ENCODE measurements around the gene MUC4. TPM values are rescaled to one million over a fixed set of nuclear protein-coding genes. Genes with fewer than 3 reads are reported as not detected.

The MUC4 gene
- total RNA-seq, 6 donors from 2014 or later = 4.6 to 75.4 (median 11.3) TPM

DNA sequence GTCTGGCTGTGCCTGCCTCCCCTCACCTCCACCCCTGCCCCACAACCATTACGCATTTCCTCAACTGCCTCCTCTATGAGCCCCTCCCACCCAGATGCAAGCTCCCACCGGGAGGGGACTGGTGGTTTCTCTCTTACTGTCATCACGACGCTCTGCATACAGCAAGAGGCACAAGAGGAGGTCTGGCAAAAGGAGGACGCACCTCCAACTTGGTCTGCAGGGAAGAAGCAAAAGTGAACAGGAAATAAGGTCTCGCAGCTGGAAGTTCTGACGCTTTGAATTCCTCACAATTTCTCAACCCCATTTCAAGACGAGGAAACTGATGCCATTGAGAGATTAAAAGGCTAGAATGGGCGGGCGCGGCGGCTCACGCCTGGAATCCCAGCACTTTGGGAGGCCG lies 42.3 kb upstream of the MUC4 start:
- no peaks in the 10 kb centered on the region for H3K9me3 ChIP-seq
- ATAC-seq (ENCODE audit: low FRiP score in 2 of 2) = no peak
- 56 to 70% methylated on average over 14 of the region's 14 CpGs for WGBS, 2 donors

DNA sequence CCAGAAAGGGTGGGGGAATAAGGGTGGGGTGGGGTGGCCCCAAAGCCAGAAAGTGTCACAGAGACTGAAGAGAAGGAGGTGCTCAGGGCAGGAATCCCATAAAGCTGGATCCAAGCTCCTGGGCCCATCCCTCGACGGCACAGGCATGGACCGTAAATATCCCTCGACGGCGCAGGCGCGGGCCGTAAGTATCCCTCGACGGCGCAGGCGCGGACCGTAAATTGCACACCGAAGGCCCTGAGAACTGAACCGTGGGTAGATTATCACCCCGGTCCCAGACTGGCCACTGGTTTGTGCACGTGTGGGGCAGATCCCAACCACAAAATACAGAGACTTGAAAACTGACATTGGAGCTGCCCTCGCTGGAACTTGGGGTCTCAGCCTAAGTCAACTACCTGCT lies 41.3 kb upstream of the MUC4 start:
- Histone ChIP-seq H3K36me3 (no peaks in the 10 kb centered on the region), H3K4me3 (no peak overlapping the region), H3K27ac (no peak overlapping the region), H3K27me3 (no peaks in the 10 kb centered on the region), H3K9me3 (no peaks in the 10 kb centered on the region), H3K4me1 (peaks cover 0 to 5% (median 0%) of the 10 kb centered on the region in 4 donors)
- 95% methylated on average over 20 of the region's 20 CpGs for WGBS, 2 donors
- no peak for ATAC-seq (ENCODE audit: low FRiP score in 2 of 2)
- TF ChIP-seq POLR2A (IDR thresholded peaks at IDR 0.05) (no peak), POLR2AphosphoS5 (IDR thresholded peaks at IDR 0.05) (no peak), EP300 (IDR thresholded peaks at IDR 0.05) (no peak)
- TF ChIP-seq, protein P1, sequence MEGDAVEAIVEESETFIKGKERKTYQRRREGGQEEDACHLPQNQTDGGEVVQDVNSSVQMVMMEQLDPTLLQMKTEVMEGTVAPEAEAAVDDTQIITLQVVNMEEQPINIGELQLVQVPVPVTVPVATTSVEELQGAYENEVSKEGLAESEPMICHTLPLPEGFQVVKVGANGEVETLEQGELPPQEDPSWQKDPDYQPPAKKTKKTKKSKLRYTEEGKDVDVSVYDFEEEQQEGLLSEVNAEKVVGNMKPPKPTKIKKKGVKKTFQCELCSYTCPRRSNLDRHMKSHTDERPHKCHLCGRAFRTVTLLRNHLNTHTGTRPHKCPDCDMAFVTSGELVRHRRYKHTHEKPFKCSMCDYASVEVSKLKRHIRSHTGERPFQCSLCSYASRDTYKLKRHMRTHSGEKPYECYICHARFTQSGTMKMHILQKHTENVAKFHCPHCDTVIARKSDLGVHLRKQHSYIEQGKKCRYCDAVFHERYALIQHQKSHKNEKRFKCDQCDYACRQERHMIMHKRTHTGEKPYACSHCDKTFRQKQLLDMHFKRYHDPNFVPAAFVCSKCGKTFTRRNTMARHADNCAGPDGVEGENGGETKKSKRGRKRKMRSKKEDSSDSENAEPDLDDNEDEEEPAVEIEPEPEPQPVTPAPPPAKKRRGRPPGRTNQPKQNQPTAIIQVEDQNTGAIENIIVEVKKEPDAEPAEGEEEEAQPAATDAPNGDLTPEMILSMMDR (IDR thresholded peaks at IDR 0.05) = no peak
- DNase-seq = peak in 1 of 2 donors; percentile 73

More for the DNA sequence above, 42.3 kb upstream of the MUC4 start:
- Histone ChIP-seq H3K4me3 (no peak overlapping the region), H3K27ac (no peak overlapping the region), H3K4me1 (peaks cover 0 to 5% (median under 1%) of the 10 kb centered on the region in 4 donors), H3K36me3 (no peaks in the 10 kb centered on the region), H3K27me3 (no peaks in the 10 kb centered on the region)
- TF ChIP-seq, protein P1 (IDR thresholded peaks at IDR 0.05) = no peak
- TF ChIP-seq EP300 (IDR thresholded peaks at IDR 0.05) = no peak
- TF ChIP-seq POLR2AphosphoS5 (IDR thresholded peaks at IDR 0.05) = no peak
- no peak for TF ChIP-seq POLR2A (IDR thresholded peaks at IDR 0.05)
- peak in 1 of 2 donors; percentile 33 for DNase-seq

DNA sequence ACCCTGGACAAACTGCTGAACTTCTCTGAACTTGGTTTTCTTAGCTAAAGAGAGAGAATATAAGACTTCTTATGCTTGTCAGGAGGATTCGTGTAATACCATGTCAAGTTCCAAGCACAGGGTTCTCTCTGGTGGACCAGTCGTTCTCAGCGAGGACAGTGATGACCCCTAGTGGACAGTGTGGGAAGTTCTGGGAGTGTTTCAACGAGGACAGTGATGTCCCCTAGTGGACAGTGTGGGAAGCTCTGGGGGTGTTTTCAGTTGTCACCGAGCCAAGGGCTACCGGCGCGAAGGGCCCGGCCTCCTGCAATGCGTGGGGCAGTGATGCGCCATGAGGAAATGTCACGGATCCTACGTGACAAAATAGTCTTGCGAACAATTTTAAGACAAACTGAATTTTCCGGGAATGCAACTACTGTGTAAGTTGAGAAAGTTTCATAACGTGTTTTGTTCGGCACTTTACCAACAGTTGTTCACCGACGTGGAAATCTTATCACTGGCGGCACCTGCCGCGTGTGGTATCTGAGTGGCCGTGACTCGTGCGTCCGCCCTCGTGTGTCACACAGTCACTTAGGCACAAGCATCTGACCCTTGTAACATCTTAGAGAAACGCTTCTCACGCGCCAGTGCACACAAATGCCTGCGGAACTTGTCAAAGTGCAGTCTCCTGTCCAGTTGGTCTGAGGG lies 39.3 kb upstream of the MUC4 start:
- Histone ChIP-seq H3K9me3 (no peaks in the 10 kb centered on the region), H3K27ac (no peak overlapping the region), H3K36me3 (no peaks in the 10 kb centered on the region), H3K4me1 (peaks cover 0 to 5% (median 0%) of the 10 kb centered on the region in 4 donors), H3K27me3 (no peaks in the 10 kb centered on the region), H3K4me3 (no peak overlapping the region)
- peak; percentile 83 to 91 for DNase-seq
- TF ChIP-seq, protein P1 (IDR thresholded peaks at IDR 0.05) = peak; percentile 99 to 100 (median 100)
- no peak for TF ChIP-seq EP300 (IDR thresholded peaks at IDR 0.05)
- TF ChIP-seq POLR2A (IDR thresholded peaks at IDR 0.05) = no peak
- TF ChIP-seq POLR2AphosphoS5 (IDR thresholded peaks at IDR 0.05) = peak in 1 of 2 donors; percentile 59
- 17 to 24% methylated on average over 12 to 31 of the region's 31 CpGs for WGBS, 2 donors
- peak; percentile 96 to 98 for ATAC-seq (ENCODE audit: low FRiP score in 2 of 2)

DNA sequence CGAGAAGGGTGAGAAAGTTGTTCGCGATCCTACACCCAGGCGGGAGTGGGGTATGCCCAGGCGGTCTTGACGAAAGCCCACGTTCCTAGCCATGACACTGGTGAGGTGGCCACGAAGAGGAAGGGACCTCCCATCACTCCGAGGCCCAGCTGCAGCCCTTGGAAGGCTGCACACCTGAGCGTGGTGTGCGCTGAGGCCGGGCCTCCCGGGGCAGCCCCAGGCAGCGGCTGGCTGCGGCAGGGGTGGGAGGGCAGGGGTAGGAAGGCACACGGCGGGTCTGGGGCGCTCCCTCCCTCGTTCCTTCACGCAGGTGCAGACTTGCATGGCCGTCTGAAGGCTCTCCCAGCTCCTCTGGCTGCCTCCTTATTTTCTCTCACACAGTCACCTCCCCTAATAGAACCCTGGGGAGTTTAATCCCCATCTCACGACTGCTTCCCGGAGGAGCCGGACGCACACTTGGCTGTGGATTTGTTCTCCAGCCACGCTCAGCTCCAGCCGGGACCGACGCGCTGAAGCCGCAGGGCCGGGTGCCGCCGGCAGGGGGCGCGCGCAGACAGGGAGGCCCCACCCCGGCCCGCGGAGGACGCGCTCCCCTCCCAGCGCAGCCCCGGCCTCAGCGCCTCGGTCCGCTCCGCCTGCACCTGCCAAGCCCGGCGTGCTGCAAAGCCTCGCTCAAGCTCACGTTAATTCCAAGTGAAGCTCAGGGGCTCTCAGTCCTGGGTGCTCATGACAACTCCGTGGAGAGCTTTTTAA lies 37.8 kb upstream of the MUC4 start:
- DNase-seq (peak in 1 of 2 donors; percentile 86), ATAC-seq (ENCODE audit: low FRiP score in 2 of 2) (peak in 1 of 2 donors; percentile 82)
- TF ChIP-seq, protein P1 (IDR thresholded peaks at IDR 0.05) = peak in 2 of 6 experiments; percentile 14 to 22
- TF ChIP-seq EP300 (IDR thresholded peaks at IDR 0.05) = no peak
- H3K27me3 ChIP-seq = no peaks in the 10 kb centered on the region
- H3K27ac ChIP-seq = no peak overlapping the region
- no peak overlapping the region for H3K4me3 ChIP-seq
- H3K36me3 ChIP-seq = no peaks in the 10 kb centered on the region
- peaks cover 0 to 5% (median 0%) of the 10 kb centered on the region in 4 donors for H3K4me1 ChIP-seq
- no peaks in the 10 kb centered on the region for H3K9me3 ChIP-seq
- 80% methylated on average over 39 to 48 of the region's 53 CpGs for WGBS, 2 donors

All from upper lobe of left lung (tissue), 6 donors.